ENCODE data around the gene C21orf91.

The C21orf91 gene

GRCh38 chr21:17795146-17796036 is 23.8 kb downstream of the C21orf91 start:
- Histone ChIP-seq H3K9ac (ENCODE audit: insufficient read length) (no peak overlapping the region), H3K9me3 (ENCODE audit: low read depth, low read length) (no peaks in the 10 kb centered on the region), H3K27ac (no peak overlapping the region), H3K36me3 (ENCODE audit: insufficient read depth, low read length) (peaks cover 32% of the 10 kb centered on the region), H3K4me3 (no peak overlapping the region)
- no peak for TF ChIP-seq FOXP2 (optimal IDR thresholded peaks at IDR 0.05; ENCODE audit: control extremely low read depth, extremely low read length, insufficient read depth)
- DNase-seq (ENCODE audit: low read depth, low spot score) = no peak

DNA sequence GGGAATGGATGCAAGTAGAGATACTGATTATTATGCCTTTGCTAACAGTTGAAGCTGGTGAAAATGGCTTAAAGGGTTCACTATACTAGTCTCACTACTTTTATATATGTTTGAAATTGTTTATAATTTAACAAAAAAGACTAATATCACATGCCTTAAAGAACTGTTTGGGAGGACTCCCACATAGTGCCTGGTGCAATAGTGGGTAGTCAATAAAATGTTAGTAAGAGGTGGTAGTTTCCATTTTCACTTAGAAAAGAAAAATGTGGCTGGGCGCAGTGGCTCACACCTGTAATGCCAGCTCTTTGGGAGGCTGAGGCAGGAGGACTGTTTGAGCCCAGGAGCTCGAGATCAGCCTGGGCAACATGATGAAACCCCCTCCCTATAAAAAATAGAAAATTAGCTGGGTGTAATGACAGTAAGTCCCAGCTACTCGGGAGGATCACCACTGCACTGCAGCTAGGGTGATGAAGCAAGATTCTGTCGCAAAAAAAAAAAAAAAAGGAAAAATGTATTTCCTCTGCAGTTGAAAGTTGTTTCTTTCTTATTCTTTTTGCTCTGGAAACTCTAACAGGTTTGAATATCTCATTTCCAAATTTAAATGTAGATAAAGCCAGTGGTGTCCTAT is 24.5 kb downstream of the C21orf91 start:
- no peaks in the 10 kb centered on the region for H3K9me3 ChIP-seq (ENCODE audit: low read depth, low read length)
- H3K36me3 ChIP-seq (ENCODE audit: insufficient read depth, low read length) = peaks cover 32% of the 10 kb centered on the region
- no peak for TF ChIP-seq EZH2 (IDR thresholded peaks at IDR 0.05)
- no peak for TF ChIP-seq POLR2AphosphoS5 (IDR thresholded peaks at IDR 0.05; ENCODE audit: borderline replicate concordance, low read depth, low read length)
- no peak for TF ChIP-seq FOXP2 (optimal IDR thresholded peaks at IDR 0.05; ENCODE audit: control extremely low read depth, extremely low read length, insufficient read depth)
- H3K27ac ChIP-seq = no peak overlapping the region
- peak overlapping the region; percentile 38; the same call in 1 of the 2 replicates for H3K4me3 ChIP-seq
- no peak for DNase-seq (ENCODE audit: low read depth, low spot score)
- no peak overlapping the region for H3K9ac ChIP-seq (ENCODE audit: insufficient read length)

GRCh38 chr21:17793246-17794123 is 25.7 kb downstream of the C21orf91 start:
- H3K4me3 ChIP-seq = peak overlapping the region; percentile 26; the same call in 1 of the 2 replicates
- DNase-seq (ENCODE audit: low read depth, low spot score) = peak; percentile 92
- no peak overlapping the region for H3K9ac ChIP-seq (ENCODE audit: insufficient read length)
- no peaks in the 10 kb centered on the region for H3K9me3 ChIP-seq (ENCODE audit: low read depth, low read length)
- TF ChIP-seq FOXP2 (optimal IDR thresholded peaks at IDR 0.05; ENCODE audit: control extremely low read depth, extremely low read length, insufficient read depth) (peak; percentile 59), EZH2 (IDR thresholded peaks at IDR 0.05) (no peak), POLR2AphosphoS5 (IDR thresholded peaks at IDR 0.05; ENCODE audit: borderline replicate concordance, low read depth, low read length) (peak; percentile 51; the same call in 1 of the 2 replicates)
- peaks cover 32% of the 10 kb centered on the region for H3K36me3 ChIP-seq (ENCODE audit: insufficient read depth, low read length)
- no peak overlapping the region; the same call in 1 of the 2 replicates for H3K27ac ChIP-seq

DNA sequence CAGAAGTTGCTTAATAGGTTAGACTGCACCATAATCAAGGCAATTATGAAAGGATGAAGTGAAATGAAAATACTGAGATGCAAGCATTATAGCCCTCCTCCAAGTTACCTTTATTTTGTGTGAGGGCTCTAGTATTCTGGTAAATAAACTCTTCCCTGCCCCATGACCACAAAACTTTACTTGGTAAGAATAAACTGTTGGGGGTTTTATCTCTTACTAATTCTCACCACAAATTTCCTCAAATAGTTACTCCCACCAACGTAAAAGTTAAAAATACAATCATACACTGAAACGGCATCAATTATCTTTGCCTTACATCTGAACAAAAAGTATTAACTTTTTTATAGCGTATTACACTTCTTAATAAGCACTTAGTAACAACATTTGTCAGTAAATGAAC is 29.5 kb downstream of the C21orf91 start:
- H3K36me3 ChIP-seq (ENCODE audit: insufficient read depth, low read length) = peaks cover 41% of the 10 kb centered on the region
- no peaks in the 10 kb centered on the region for H3K9me3 ChIP-seq (ENCODE audit: low read depth, low read length)
- H3K27ac ChIP-seq = no peak overlapping the region
- no peak overlapping the region for H3K4me3 ChIP-seq
- TF ChIP-seq FOXP2 (optimal IDR thresholded peaks at IDR 0.05; ENCODE audit: control extremely low read depth, extremely low read length, insufficient read depth) (no peak), POLR2AphosphoS5 (IDR thresholded peaks at IDR 0.05; ENCODE audit: borderline replicate concordance, low read depth, low read length) (no peak), EZH2 (IDR thresholded peaks at IDR 0.05) (no peak)
- no peak for DNase-seq (ENCODE audit: low read depth, low spot score)
- H3K9ac ChIP-seq (ENCODE audit: insufficient read length) = no peak overlapping the region

DNA sequence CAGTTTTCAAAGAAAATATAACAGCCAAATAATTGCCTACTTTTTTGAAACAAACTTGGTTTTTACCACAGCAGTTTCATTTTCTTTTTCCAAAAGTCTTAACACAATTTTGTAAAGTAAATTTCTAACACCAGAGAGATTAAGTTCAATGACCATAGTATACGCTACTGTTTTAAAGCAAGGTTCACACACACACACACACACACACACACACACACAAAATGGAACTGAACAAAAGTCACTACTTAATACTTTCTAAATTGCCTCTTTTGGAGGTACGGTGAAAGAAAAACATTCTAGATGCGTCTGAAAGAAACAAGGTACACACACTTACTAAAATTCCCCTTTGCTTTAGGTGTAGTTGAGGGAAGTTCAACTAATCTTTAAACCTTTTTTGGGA is 30.1 kb downstream of the C21orf91 start:
- Histone ChIP-seq H3K36me3 (ENCODE audit: insufficient read depth, low read length) (peaks cover 41% of the 10 kb centered on the region), H3K9ac (ENCODE audit: insufficient read length) (no peak overlapping the region)

DNA sequence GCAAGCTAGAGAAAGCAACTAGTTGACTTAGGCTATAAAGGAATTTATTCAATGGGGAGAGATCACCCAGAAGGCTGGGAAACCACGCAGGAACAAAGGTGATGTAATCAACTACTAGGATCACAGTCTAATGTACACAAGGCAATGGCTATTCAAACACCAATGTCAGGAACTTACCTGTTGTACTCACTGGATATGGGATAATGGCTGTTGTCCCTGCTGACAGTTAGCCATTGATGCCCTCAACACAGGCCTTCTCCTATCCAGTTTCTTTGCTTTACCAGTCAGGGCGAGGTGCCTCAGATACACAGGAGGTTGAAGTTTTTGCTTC is 32.3 kb downstream of the C21orf91 start:
- Histone ChIP-seq H3K4me3 (no peak overlapping the region), H3K36me3 (ENCODE audit: insufficient read depth, low read length) (peaks cover 30% of the 10 kb centered on the region), H3K27ac (no peak overlapping the region), H3K9ac (ENCODE audit: insufficient read length) (no peak overlapping the region), H3K9me3 (ENCODE audit: low read depth, low read length) (no peaks in the 10 kb centered on the region)
- no peak for DNase-seq (ENCODE audit: low read depth, low spot score)
- TF ChIP-seq EZH2 (IDR thresholded peaks at IDR 0.05) (no peak), FOXP2 (optimal IDR thresholded peaks at IDR 0.05; ENCODE audit: control extremely low read depth, extremely low read length, insufficient read depth) (no peak), POLR2AphosphoS5 (IDR thresholded peaks at IDR 0.05; ENCODE audit: borderline replicate concordance, low read depth, low read length) (no peak)

More for the DNA sequence above, 30.1 kb downstream of the C21orf91 start:
- no peak for DNase-seq (ENCODE audit: low read depth, low spot score)
- Histone ChIP-seq H3K27ac (no peak overlapping the region), H3K9me3 (ENCODE audit: low read depth, low read length) (no peaks in the 10 kb centered on the region), H3K4me3 (no peak overlapping the region)
- TF ChIP-seq FOXP2 (optimal IDR thresholded peaks at IDR 0.05; ENCODE audit: control extremely low read depth, extremely low read length, insufficient read depth) (no peak), EZH2 (IDR thresholded peaks at IDR 0.05) (no peak), POLR2AphosphoS5 (IDR thresholded peaks at IDR 0.05; ENCODE audit: borderline replicate concordance, low read depth, low read length) (no peak)

- Histone ChIP-seq H3K27ac (no peak overlapping the region), H3K36me3 (ENCODE audit: insufficient read depth, low read length) (peaks cover 26% of the 10 kb centered on the region; the same call in 1 of the 2 replicates)
These were observed 32.9 kb downstream of the C21orf91 start for GRCh38 chr21:17786071-17786850.

More at GRCh38 chr21:17786071-17786850, 32.9 kb downstream of the C21orf91 start:
- no peak for TF ChIP-seq EZH2 (IDR thresholded peaks at IDR 0.05)
- TF ChIP-seq POLR2AphosphoS5 (IDR thresholded peaks at IDR 0.05; ENCODE audit: borderline replicate concordance, low read depth, low read length) = no peak
- TF ChIP-seq FOXP2 (optimal IDR thresholded peaks at IDR 0.05; ENCODE audit: control extremely low read depth, extremely low read length, insufficient read depth) = no peak
- Histone ChIP-seq H3K4me3 (no peak overlapping the region), H3K9me3 (ENCODE audit: low read depth, low read length) (no peaks in the 10 kb centered on the region), H3K9ac (ENCODE audit: insufficient read length) (no peak overlapping the region)
- no peak for DNase-seq (ENCODE audit: low read depth, low spot score)
